Measurements from ENCODE around the gene GNPTAB. TPM values are rescaled to one million over a fixed set of nuclear protein-coding genes. Genes with fewer than 3 reads are reported as not detected.

The GNPTAB gene
- total RNA-seq, 4 donors from 2014 or later: 10.7 to 30.3 (median 16.2) TPM

GRCh38 chr12:101809208-101809607 lies 21.6 kb downstream of the GNPTAB start:
- Histone ChIP-seq H3K27ac (peak overlapping the region in 3 of 4 donors; percentile 71 to 84 (median 82)), H3K9me3 (no peaks in the 10 kb centered on the region), H3K4me3 (no peak overlapping the region), H3K27me3 (no peaks in the 10 kb centered on the region), H3K4me1 (peaks cover 12% of the 10 kb centered on the region in 2 donors), H3K36me3 (no peaks in the 10 kb centered on the region)
- intact Hi-C loops (cut with DNase I; ENCODE audit: low total_unique reads) (no loop called here), in situ Hi-C loops (cut with MboI; ENCODE audit: low sequenced_read_pairs in 4 of 4) (no loop called here)
- DNase-seq (no peak), ATAC-seq (no peak)
- no peak for TF ChIP-seq POLR2A (IDR thresholded peaks at IDR 0.05)
- TF ChIP-seq CTCF (IDR thresholded peaks at IDR 0.05 in 4 of 5, conservative IDR thresholded peaks at IDR 0.05 in 1 of 5): no peak

- intact Hi-C loops (cut with DNase I; ENCODE audit: low total_unique reads) (no loop called here), in situ Hi-C loops (cut with MboI; ENCODE audit: low sequenced_read_pairs in 4 of 4) (no loop called here)
- no peak for TF ChIP-seq CTCF (IDR thresholded peaks at IDR 0.05 in 4 of 5, conservative IDR thresholded peaks at IDR 0.05 in 1 of 5)
- TF ChIP-seq POLR2A (IDR thresholded peaks at IDR 0.05): no peak
- Histone ChIP-seq H3K36me3 (no peaks in the 10 kb centered on the region), H3K27me3 (no peaks in the 10 kb centered on the region), H3K9me3 (no peaks in the 10 kb centered on the region), H3K4me1 (peaks cover 9 to 15% of the 10 kb centered on the region in 2 donors), H3K4me3 (no peak overlapping the region), H3K27ac (no peak overlapping the region)
- ATAC-seq (no peak), DNase-seq (no peak)
Measured at GRCh38 chr12:101806265-101806664, 24.5 kb downstream of the GNPTAB start.

- in situ Hi-C loops (cut with MboI; ENCODE audit: low sequenced_read_pairs in 4 of 4) (no loop called here), intact Hi-C loops (cut with DNase I; ENCODE audit: low total_unique reads) (no loop called here)
- ATAC-seq (no peak), DNase-seq (no peak)
- TF ChIP-seq CTCF (IDR thresholded peaks at IDR 0.05 in 4 of 5, conservative IDR thresholded peaks at IDR 0.05 in 1 of 5): no peak
- TF ChIP-seq POLR2A (IDR thresholded peaks at IDR 0.05): no peak
- Histone ChIP-seq H3K9me3 (no peaks in the 10 kb centered on the region), H3K27ac (no peak overlapping the region), H3K4me3 (no peak overlapping the region), H3K4me1 (peaks cover 0 to 6% of the 10 kb centered on the region in 2 donors), H3K27me3 (no peaks in the 10 kb centered on the region), H3K36me3 (no peaks in the 10 kb centered on the region)
Measured at GRCh38 chr12:101804409-101804808, 26.4 kb downstream of the GNPTAB start.

- no peaks in the 10 kb centered on the region for H3K36me3 ChIP-seq
- intact Hi-C loops (cut with DNase I; ENCODE audit: low total_unique reads) (no loop called here), in situ Hi-C loops (cut with MboI; ENCODE audit: low sequenced_read_pairs in 4 of 4) (no loop called here)
- no peak overlapping the region for H3K27ac ChIP-seq
- TF ChIP-seq CTCF (IDR thresholded peaks at IDR 0.05 in 4 of 5, conservative IDR thresholded peaks at IDR 0.05 in 1 of 5): no peak
- no peaks in the 10 kb centered on the region for H3K27me3 ChIP-seq
- H3K9me3 ChIP-seq: no peaks in the 10 kb centered on the region
- H3K4me3 ChIP-seq: no peak overlapping the region
- peaks cover 0 to 6% of the 10 kb centered on the region in 2 donors for H3K4me1 ChIP-seq
- ATAC-seq (no peak), DNase-seq (no peak)
Measured at GRCh38 chr12:101803978-101804377, 26.8 kb downstream of the GNPTAB start.

GRCh38 chr12:101802486-101802885 lies 28.3 kb downstream of the GNPTAB start:
- peaks cover 0 to 6% of the 10 kb centered on the region in 2 donors for H3K4me1 ChIP-seq
- H3K27ac ChIP-seq: no peak overlapping the region
- H3K9me3 ChIP-seq: no peaks in the 10 kb centered on the region
- H3K4me3 ChIP-seq: no peak overlapping the region
- ATAC-seq: no peak
- in situ Hi-C loops (cut with MboI; ENCODE audit: low sequenced_read_pairs in 4 of 4): no loop called here
- H3K27me3 ChIP-seq: no peaks in the 10 kb centered on the region
- H3K36me3 ChIP-seq: no peaks in the 10 kb centered on the region
- intact Hi-C loops (cut with DNase I; ENCODE audit: low total_unique reads): no loop called here
- TF ChIP-seq POLR2A (IDR thresholded peaks at IDR 0.05) (no peak), CTCF (IDR thresholded peaks at IDR 0.05 in 4 of 5, conservative IDR thresholded peaks at IDR 0.05 in 1 of 5) (no peak)
- DNase-seq: no peak

All from gastrocnemius medialis (tissue), 4 donors.